Nephron (organoid): ENCODE measurements around the gene CACNA2D3.

ENCODE experiments used
- H3K27ac Mint-ChIP-seq, 3 experiments: 2 replicates each; pipeline ENCODE4 v1.8.0; 2020; ENCODE audit warnings: mixed read lengths in 3 of 3, mild to moderate bottlenecking in 2 of 3, moderate library complexity in 1 of 3
- H3K27me3 Mint-ChIP-seq: 2 replicates; pipeline ENCODE4 v1.8.0; 2021; ENCODE audit warnings: low read depth, mild to moderate bottlenecking, moderate library complexity, mixed read lengths
- H3K36me3 Mint-ChIP-seq: 2 replicates; pipeline ENCODE4 v1.8.0; 2020; ENCODE audit warnings: low read depth, mixed read lengths
- H3K4me1 Mint-ChIP-seq: 2 replicates; pipeline ENCODE4 v1.8.0; 2020; ENCODE audit warnings: mixed read lengths
- H3K4me3 Mint-ChIP-seq, 3 experiments: 2 replicates each; pipeline ENCODE4 v1.8.0; 2020; ENCODE audit warnings: mild to moderate bottlenecking in 3 of 3, mixed read lengths in 3 of 3, moderate library complexity in 2 of 3
- H3K9me3 Mint-ChIP-seq: 2 replicates; pipeline ENCODE4 v1.8.0; 2020; ENCODE audit warnings: mixed read lengths
- TF ChIP-seq, protein P1 (sequence below), 3 experiments: fragments of 200-600 bp; sonication (generic); IDR thresholded peaks; one replicate each; pipeline ENCODE4 v1.5.0; 2021; ENCODE audit warnings: antibody characterized with exemption in 3 of 3; ENCODE audit not compliant: unreplicated experiment in 3 of 3

CACNA2D3 gene

DNA sequence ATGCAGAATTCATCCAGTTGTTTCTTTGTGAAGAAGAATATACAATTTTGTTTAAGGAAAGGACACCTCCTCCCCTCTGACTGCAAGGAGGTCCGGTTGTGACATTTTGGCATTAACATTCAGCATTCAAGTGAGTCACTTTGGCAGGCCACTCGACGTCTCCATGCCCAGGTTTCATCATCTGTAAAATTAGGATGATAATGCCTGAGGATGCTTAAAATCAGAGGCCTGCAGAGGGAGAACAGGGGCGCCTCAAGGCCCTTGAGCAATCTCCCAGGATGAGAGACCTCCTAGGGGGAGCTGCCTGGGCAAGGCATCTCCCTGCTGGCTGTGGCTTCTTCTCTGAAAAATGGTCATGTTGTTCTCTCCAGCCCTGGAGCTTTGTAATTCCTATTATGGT, 236.0 kb downstream of the CACNA2D3 start:
- Mint-ChIP-seq H3K4me1 (peaks cover 51% of the 10 kb centered on the region), H3K27ac (peak overlapping the region in 1 of 3 experiments; percentile 84), H3K36me3 (no peaks in the 10 kb centered on the region), H3K27me3 (no peaks in the 10 kb centered on the region), H3K4me3 (no peak overlapping the region), H3K9me3 (no peaks in the 10 kb centered on the region)
- TF ChIP-seq, protein P1, sequence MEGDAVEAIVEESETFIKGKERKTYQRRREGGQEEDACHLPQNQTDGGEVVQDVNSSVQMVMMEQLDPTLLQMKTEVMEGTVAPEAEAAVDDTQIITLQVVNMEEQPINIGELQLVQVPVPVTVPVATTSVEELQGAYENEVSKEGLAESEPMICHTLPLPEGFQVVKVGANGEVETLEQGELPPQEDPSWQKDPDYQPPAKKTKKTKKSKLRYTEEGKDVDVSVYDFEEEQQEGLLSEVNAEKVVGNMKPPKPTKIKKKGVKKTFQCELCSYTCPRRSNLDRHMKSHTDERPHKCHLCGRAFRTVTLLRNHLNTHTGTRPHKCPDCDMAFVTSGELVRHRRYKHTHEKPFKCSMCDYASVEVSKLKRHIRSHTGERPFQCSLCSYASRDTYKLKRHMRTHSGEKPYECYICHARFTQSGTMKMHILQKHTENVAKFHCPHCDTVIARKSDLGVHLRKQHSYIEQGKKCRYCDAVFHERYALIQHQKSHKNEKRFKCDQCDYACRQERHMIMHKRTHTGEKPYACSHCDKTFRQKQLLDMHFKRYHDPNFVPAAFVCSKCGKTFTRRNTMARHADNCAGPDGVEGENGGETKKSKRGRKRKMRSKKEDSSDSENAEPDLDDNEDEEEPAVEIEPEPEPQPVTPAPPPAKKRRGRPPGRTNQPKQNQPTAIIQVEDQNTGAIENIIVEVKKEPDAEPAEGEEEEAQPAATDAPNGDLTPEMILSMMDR (IDR thresholded peaks at IDR 0.05; ENCODE audit: unreplicated experiment in 3 of 3), result no peak

DNA sequence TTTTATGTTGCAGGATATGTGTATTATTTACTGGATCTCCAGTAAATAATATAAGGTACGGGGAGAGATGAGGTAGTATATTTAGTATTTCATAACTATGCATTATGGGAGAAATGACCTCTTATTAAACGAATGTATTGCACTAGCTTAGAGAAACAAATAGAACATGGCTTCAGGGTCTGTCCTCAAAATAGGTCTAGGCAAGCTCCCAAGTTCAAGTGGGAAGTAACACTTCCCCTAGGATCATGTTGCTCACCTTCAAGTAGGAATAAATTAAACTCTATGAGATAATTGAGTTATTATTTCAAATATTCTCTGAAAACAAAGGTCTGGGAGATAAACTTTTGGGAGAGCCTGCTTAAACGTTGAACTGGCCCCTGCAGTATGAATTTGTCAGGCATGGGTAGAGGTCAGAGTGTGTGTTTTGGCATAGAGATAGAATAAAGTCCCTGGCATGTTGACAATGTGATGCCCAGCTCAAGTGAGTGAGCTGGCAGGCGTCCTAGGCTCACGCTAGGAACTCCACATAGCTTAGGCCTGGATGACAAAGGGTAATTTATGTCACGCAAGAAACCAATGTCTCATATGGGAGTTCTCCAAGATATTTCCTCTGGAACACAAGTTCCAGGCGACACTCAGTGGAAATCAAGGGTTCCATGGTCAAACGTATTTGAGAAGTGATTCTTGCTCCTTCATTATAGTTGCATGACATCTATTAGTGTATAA, 236.8 kb downstream of the CACNA2D3 start:
- no peaks in the 10 kb centered on the region for H3K27me3 Mint-ChIP-seq

DNA sequence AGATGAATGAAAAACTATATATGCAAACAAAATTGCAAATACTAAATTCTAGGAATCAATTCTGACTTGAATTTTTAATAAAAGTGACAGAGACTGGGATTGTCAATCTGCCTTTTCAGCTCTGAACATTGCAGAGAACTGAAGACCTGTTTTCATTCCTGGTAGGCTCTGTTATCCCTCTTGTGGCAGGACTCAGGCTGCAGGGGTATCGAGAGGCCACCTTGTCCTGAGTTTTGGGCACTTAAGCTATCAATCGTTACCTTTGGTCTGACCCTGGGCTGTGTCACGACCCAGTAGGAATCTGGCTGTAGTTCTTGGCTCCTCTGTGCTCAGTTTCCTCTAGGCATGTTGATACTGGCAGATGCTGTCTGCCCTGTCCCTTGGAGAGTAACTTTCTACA, 238.0 kb downstream of the CACNA2D3 start:
- Mint-ChIP-seq H3K27ac (no peak overlapping the region), H3K4me1 (peaks cover 32% of the 10 kb centered on the region), H3K36me3 (no peaks in the 10 kb centered on the region), H3K27me3 (no peaks in the 10 kb centered on the region), H3K4me3 (no peak overlapping the region), H3K9me3 (no peaks in the 10 kb centered on the region)
- TF ChIP-seq, protein P1 (IDR thresholded peaks at IDR 0.05; ENCODE audit: unreplicated experiment in 3 of 3), result no peak

More for the DNA sequence above, 236.8 kb downstream of the CACNA2D3 start:
- TF ChIP-seq, protein P1 (IDR thresholded peaks at IDR 0.05; ENCODE audit: unreplicated experiment in 3 of 3), result no peak
- H3K4me1 Mint-ChIP-seq, result peaks cover 44% of the 10 kb centered on the region
- H3K9me3 Mint-ChIP-seq, result no peaks in the 10 kb centered on the region
- H3K4me3 Mint-ChIP-seq, result no peak overlapping the region
- peak overlapping the region in 1 of 3 experiments; percentile 84 for H3K27ac Mint-ChIP-seq
- H3K36me3 Mint-ChIP-seq, result no peaks in the 10 kb centered on the region

DNA sequence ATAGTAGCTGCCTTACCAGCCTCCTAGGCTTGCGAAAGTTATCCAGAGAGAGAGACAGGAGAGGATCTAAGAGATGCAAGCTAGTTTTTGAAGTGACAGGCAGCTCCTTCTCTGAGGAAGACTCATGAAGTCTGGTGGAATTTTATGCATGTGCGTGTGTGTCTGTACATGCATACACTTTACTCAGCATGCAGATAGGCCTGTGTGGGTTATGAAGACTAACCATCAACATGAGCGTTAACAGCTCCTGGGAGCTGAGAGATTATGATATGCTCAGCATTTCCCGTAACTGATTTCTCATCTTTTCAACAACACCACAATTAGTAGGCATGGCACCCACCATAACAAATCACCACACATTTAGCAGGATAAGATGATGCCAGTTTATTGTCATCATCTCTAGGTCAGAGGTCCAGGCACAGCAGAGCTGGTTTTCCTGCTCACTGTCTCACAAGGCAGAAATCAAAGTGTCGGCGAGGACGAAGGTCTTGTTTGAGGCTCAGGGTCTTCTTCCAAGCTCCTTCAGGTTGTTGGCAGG, 239.5 kb downstream of the CACNA2D3 start:
- H3K36me3 Mint-ChIP-seq, result no peaks in the 10 kb centered on the region
- H3K27me3 Mint-ChIP-seq, result no peaks in the 10 kb centered on the region
- TF ChIP-seq, protein P1 (IDR thresholded peaks at IDR 0.05; ENCODE audit: unreplicated experiment in 3 of 3), result no peak
- peaks cover 22% of the 10 kb centered on the region for H3K4me1 Mint-ChIP-seq
- no peak overlapping the region for H3K4me3 Mint-ChIP-seq
- H3K27ac Mint-ChIP-seq, result no peak overlapping the region
- no peaks in the 10 kb centered on the region for H3K9me3 Mint-ChIP-seq

DNA sequence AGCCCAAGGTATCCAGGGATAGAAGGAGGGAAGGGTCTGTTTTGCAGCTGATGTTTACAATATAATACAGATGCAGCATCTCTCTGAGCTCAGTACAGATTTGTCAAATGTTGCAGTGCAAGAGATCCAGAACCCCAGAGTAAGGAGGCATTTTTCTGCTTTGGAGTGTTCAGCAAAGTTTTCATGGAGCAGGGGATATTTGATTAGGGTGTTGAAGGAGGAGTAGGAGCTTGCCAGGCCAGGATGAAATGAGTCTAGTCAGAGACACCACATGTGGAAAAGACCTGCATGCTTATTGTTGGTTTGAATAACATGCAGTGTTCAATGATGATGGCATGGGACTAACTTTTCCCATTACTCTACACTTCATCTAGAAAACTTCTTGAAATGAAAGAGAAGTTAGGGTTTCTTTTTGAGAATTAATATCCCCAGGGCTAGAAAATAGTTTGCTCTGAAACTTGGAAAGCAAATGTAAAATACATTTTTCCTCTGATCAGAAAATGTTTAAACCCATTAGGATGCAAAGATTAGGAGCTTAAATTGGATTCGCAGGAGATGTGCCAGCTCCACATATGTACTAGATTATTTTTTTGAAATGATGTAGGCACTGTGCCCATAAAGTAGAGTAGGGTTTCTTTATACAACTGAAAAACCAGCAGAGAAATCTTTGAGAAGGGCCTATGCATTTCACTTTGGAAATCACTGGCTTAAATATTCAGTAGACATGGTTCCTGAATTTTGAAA, 243.8 kb downstream of the CACNA2D3 start:
- Mint-ChIP-seq H3K4me3 (no peak overlapping the region), H3K27ac (peak overlapping the region in 1 of 3 experiments; percentile 41), H3K27me3 (peaks cover 5% of the 10 kb centered on the region), H3K36me3 (no peaks in the 10 kb centered on the region), H3K9me3 (no peaks in the 10 kb centered on the region), H3K4me1 (no peaks in the 10 kb centered on the region)
- TF ChIP-seq, protein P1 (IDR thresholded peaks at IDR 0.05; ENCODE audit: unreplicated experiment in 3 of 3), result no peak
